NCI-H187 (cell line): Measurements from ENCODE around the gene ETNPPL.
"Not testable (repeated sequence)": the region's sequence is repeated elsewhere in the genome, so short reads cannot be mapped to it uniquely, and the experiment has no call there.

Source experiments
- DNase-seq, 2 experiments: peaks; one replicate each; lab custom pipeline; 2025; lab: John Stamatoyannopoulos, UW

The ETNPPL gene

GRCh38 chr4:108758498-108758897 is 4.4 kb downstream of the ETNPPL start:
- no peak for DNase-seq

GRCh38 chr4:108754327-108754726 is 8.5 kb downstream of the ETNPPL start:
- no peak for DNase-seq

- no peak for DNase-seq
These were observed 11.5 kb downstream of the ETNPPL start for GRCh38 chr4:108751321-108751720.

- no peak for DNase-seq
These were observed 13.7 kb downstream of the ETNPPL start for GRCh38 chr4:108749119-108749518.

- DNase-seq = no peak
These were observed 16.3 kb downstream of the ETNPPL start for GRCh38 chr4:108746511-108746910.

GRCh38 chr4:108744307-108744706 is 18.5 kb downstream of the ETNPPL start:
- no peak for DNase-seq

GRCh38 chr4:108742451-108743420 is 20.1 kb downstream of the ETNPPL start:
- DNase-seq = no peak

- DNase-seq = no peak
These were observed 24.7 kb downstream of the ETNPPL start for GRCh38 chr4:108738003-108738706.

- no peak for DNase-seq
These were observed 31.8 kb downstream of the ETNPPL start for GRCh38 chr4:108731006-108731405.

- DNase-seq = no peak
These were observed 32.3 kb downstream of the ETNPPL start for GRCh38 chr4:108730579-108730978.

GRCh38 chr4:108729731-108730130 is 33.1 kb downstream of the ETNPPL start:
- DNase-seq = no peak

- DNase-seq = no peak
These were observed 37.4 kb downstream of the ETNPPL start for GRCh38 chr4:108725457-108725856.

- DNase-seq = no peak
These were observed 45.5 kb downstream of the ETNPPL start for GRCh38 chr4:108717386-108717785.

GRCh38 chr4:108716340-108716739 is 46.5 kb downstream of the ETNPPL start:
- DNase-seq = no peak

- no peak for DNase-seq
These were observed 48.0 kb downstream of the ETNPPL start for GRCh38 chr4:108714880-108715279.

- not testable (repeated sequence) for DNase-seq
These were observed 52.3 kb downstream of the ETNPPL start for GRCh38 chr4:108710578-108710977.

GRCh38 chr4:108709722-108710121 is 53.1 kb downstream of the ETNPPL start:
- DNase-seq = no peak

GRCh38 chr4:108709234-108709633 is 53.6 kb downstream of the ETNPPL start:
- DNase-seq = no peak

GRCh38 chr4:108706289-108706688 is 56.6 kb downstream of the ETNPPL start:
- no peak for DNase-seq

- DNase-seq = no peak
These were observed 58.9 kb downstream of the ETNPPL start for GRCh38 chr4:108703966-108704365.

- no peak for DNase-seq
These were observed 59.5 kb downstream of the ETNPPL start for GRCh38 chr4:108703370-108703769.

- no peak for DNase-seq
These were observed 59.9 kb downstream of the ETNPPL start for GRCh38 chr4:108702960-108703359.
